ENCODE data around the gene OAT. TPM values are rescaled to one million over a fixed set of nuclear protein-coding genes. Genes with fewer than 3 reads are reported as not detected.

The OAT gene
- total and polyA plus RNA-seq, 4 donors, result 25.1 to 255 (median 69.1) TPM

DNA sequence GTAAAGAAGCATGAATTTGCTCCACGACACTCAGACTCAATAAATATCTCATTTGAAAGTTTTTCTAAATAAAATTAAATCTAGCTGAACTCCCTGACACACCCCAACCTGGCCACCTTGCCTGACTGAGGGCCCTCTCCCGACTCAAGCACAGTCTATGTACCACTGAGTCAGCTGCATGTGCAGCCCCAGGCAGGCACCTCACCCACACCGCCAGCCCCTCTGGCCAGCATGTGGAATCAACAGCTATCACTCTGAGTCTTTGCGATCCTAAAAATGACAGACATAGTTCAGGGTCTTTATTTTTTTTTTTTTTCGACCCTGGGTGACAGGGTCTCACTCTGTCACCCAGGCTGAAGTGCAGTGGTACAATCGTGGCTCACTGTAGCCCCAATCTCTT, 35.2 kb downstream of the OAT start:
- H3K4me1 ChIP-seq (ENCODE audit: control insufficient read depth in 4 of 4, insufficient read depth in 4 of 4, low read length in 3 of 4), result peaks cover 0 to 6% (median under 1%) of the 10 kb centered on the region in 4 donors
- H3K27me3 ChIP-seq (ENCODE audit: control insufficient read depth in 4 of 4, insufficient read depth in 4 of 4, low read length in 3 of 4), result peaks cover 0 to 18% (median 1%) of the 10 kb centered on the region in 4 donors
- no peaks in the 10 kb centered on the region for H3K36me3 ChIP-seq (ENCODE audit: control insufficient read depth in 4 of 4, insufficient read depth in 3 of 4, low read depth in 1 of 4, low read length in 3 of 4)
- H3K9me3 ChIP-seq (ENCODE audit: control insufficient read depth in 4 of 4, low read length in 3 of 4), result no peaks in the 10 kb centered on the region
- DNase-seq (ENCODE audit: low spot score), result no peak
- no peak for TF ChIP-seq EGR1 (IDR thresholded peaks at IDR 0.05; ENCODE audit: low read depth in 2 of 2)
- no peak for TF ChIP-seq RXRA (IDR thresholded peaks at IDR 0.05)
- TF ChIP-seq, protein P1, sequence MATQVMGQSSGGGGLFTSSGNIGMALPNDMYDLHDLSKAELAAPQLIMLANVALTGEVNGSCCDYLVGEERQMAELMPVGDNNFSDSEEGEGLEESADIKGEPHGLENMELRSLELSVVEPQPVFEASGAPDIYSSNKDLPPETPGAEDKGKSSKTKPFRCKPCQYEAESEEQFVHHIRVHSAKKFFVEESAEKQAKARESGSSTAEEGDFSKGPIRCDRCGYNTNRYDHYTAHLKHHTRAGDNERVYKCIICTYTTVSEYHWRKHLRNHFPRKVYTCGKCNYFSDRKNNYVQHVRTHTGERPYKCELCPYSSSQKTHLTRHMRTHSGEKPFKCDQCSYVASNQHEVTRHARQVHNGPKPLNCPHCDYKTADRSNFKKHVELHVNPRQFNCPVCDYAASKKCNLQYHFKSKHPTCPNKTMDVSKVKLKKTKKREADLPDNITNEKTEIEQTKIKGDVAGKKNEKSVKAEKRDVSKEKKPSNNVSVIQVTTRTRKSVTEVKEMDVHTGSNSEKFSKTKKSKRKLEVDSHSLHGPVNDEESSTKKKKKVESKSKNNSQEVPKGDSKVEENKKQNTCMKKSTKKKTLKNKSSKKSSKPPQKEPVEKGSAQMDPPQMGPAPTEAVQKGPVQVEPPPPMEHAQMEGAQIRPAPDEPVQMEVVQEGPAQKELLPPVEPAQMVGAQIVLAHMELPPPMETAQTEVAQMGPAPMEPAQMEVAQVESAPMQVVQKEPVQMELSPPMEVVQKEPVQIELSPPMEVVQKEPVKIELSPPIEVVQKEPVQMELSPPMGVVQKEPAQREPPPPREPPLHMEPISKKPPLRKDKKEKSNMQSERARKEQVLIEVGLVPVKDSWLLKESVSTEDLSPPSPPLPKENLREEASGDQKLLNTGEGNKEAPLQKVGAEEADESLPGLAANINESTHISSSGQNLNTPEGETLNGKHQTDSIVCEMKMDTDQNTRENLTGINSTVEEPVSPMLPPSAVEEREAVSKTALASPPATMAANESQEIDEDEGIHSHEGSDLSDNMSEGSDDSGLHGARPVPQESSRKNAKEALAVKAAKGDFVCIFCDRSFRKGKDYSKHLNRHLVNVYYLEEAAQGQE (IDR thresholded peaks at IDR 0.05), result no peak
- TF ChIP-seq RAD21 (IDR thresholded peaks at IDR 0.05), result no peak
- no peak for TF ChIP-seq FOXA1 (IDR thresholded peaks at IDR 0.05)
- TF ChIP-seq TAF1 (conservative IDR thresholded peaks at IDR 0.05), result no peak
- no peak overlapping the region for H3K4me3 ChIP-seq (ENCODE audit: low read depth in 1 of 3, low read length in 3 of 3)
- no peak overlapping the region for H3K27ac ChIP-seq (ENCODE audit: low read depth in 1 of 2, low read length in 2 of 2)
- WGBS, result 75% methylated on average over 6 of the region's 6 CpGs
- H3K9ac ChIP-seq (ENCODE audit: low read depth in 1 of 2, low read length in 2 of 2), result no peak overlapping the region

DNA sequence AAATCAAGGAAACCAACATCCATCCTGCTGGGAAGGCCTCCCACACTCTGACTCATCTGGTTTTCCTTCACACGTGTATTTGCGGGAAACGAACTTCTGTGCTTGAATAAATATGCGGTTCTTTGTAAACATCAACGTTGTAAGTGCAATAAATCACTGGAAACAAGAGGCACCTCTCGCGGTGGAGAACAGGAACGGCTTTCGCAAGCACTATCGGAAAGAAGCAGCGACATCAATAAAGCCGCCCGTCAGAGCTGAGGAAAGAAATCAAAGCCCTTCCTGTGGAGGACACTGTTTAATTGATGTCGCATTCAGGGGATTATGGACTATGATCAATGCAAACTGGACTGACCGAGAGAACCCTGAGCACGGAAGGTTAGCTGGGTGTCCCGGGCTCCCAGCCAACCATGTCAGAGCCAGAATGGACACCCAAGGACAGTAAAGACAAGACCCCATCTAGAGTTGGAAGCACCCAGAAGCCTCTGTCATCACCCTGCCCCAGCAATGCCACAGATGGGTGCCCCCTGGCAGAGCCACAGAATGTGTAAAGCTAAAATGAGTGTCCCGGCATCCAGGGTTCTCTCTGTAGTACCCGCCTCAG, 37.6 kb downstream of the OAT start:
- 52% methylated on average over 19 of the region's 19 CpGs for WGBS
- peaks cover 0 to 18% (median 1%) of the 10 kb centered on the region in 4 donors for H3K27me3 ChIP-seq (ENCODE audit: control insufficient read depth in 4 of 4, insufficient read depth in 4 of 4, low read length in 3 of 4)
- no peak for DNase-seq (ENCODE audit: low spot score)

More for the DNA sequence above, 37.6 kb downstream of the OAT start:
- Histone ChIP-seq H3K4me3 (ENCODE audit: low read depth in 1 of 3, low read length in 3 of 3) (no peak overlapping the region), H3K36me3 (ENCODE audit: control insufficient read depth in 4 of 4, insufficient read depth in 3 of 4, low read depth in 1 of 4, low read length in 3 of 4) (no peaks in the 10 kb centered on the region), H3K4me1 (ENCODE audit: control insufficient read depth in 4 of 4, insufficient read depth in 4 of 4, low read length in 3 of 4) (peaks cover 0 to 5% (median 0%) of the 10 kb centered on the region in 4 donors), H3K27ac (ENCODE audit: low read depth in 1 of 2, low read length in 2 of 2) (no peak overlapping the region), H3K9me3 (ENCODE audit: control insufficient read depth in 4 of 4, low read length in 3 of 4) (no peaks in the 10 kb centered on the region), H3K9ac (ENCODE audit: low read depth in 1 of 2, low read length in 2 of 2) (no peak overlapping the region)
- TF ChIP-seq FOXA1 (IDR thresholded peaks at IDR 0.05) (no peak), EGR1 (IDR thresholded peaks at IDR 0.05; ENCODE audit: low read depth in 2 of 2) (no peak), HNF4A (conservative IDR thresholded peaks at IDR 0.05) (no peak), SP1 (IDR thresholded peaks at IDR 0.05) (no peak)
- TF ChIP-seq, protein P1 (IDR thresholded peaks at IDR 0.05), result no peak
- TF ChIP-seq, protein P2, sequence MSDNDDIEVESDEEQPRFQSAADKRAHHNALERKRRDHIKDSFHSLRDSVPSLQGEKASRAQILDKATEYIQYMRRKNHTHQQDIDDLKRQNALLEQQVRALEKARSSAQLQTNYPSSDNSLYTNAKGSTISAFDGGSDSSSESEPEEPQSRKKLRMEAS (IDR thresholded peaks at IDR 0.05), result no peak
